ENCODE results near the gene DCDC2.
"Not testable (repeated sequence)": the region's sequence is repeated elsewhere in the genome, so short reads cannot be mapped to it uniquely, and the experiment has no call there.

The DCDC2 gene

GRCh38 chr6:24228681-24229255 is 129.1 kb downstream of the DCDC2 start:
- no peak overlapping the region for H3K4me3 ChIP-seq (ENCODE audit: low read depth, low read length)

- no peak overlapping the region for H3K4me3 ChIP-seq (ENCODE audit: low read depth, low read length)
Measured at GRCh38 chr6:24228123-24228522, 129.7 kb downstream of the DCDC2 start.

DNA sequence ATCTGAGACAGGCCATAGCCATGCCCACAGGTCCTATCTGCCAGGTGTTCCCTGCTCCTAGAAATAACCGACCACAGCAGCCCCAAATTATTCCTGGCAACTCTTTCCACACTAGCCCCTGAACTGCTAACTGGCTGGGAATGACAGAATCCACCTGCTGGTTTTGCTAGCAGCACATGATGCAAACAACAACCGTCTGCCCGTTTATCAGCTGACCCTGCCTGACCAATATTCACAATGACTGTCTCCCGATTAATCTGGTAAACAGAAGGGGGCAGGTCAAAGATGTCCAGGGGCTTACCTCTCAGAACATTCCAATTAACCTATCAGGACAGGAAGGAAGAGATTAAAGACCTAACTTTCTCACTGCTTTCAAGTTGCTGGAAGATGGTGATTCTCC is 130.3 kb downstream of the DCDC2 start:
- no peak overlapping the region for H3K4me3 ChIP-seq (ENCODE audit: low read depth, low read length)

DNA sequence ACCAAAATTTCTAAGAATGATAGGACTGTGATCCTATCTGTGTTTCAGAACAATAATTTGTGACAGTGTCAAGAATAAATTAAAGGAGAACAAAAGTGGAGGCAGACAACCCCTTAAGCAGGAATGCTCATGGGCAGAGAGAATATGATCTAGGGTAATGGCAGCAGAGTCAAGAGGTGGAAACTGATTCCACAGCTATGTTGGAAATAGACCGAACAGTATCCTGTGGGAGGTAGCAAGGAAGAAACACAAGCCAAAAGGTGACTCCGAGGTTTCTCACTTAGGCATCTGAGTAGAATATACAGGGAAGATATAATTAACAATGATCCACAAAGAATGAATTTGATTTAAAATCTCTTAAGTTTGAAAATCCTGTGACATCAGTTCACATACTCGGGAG is 131.3 kb downstream of the DCDC2 start:
- no peak overlapping the region for H3K4me3 ChIP-seq (ENCODE audit: low read depth, low read length)

- no peak overlapping the region for H3K4me3 ChIP-seq (ENCODE audit: low read depth, low read length)
Measured at GRCh38 chr6:24225838-24226237, 132.0 kb downstream of the DCDC2 start.

GRCh38 chr6:24223115-24223919 is 134.5 kb downstream of the DCDC2 start:
- H3K4me3 ChIP-seq (ENCODE audit: low read depth, low read length) = no peak overlapping the region

DNA sequence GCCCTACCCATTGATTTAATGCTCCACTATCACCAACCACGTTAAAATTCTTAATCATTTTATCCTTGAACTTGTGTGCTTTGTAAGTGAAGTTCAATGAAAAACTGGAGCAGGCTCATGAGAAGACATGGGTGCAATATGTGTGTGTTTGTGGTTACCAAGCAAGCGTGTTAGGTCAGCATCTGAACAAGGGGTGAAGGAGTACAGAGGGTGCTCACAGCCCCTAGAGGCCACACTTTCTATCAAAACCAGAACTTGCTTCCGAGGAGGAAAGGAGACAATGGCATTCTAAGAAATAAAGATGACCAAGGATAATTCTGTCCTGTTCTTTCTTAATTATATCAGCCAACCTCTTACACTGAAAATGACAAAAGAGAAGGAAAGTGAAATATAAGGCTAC is 138.2 kb downstream of the DCDC2 start:
- H3K4me3 ChIP-seq (ENCODE audit: low read depth, low read length) = no peak overlapping the region

DNA sequence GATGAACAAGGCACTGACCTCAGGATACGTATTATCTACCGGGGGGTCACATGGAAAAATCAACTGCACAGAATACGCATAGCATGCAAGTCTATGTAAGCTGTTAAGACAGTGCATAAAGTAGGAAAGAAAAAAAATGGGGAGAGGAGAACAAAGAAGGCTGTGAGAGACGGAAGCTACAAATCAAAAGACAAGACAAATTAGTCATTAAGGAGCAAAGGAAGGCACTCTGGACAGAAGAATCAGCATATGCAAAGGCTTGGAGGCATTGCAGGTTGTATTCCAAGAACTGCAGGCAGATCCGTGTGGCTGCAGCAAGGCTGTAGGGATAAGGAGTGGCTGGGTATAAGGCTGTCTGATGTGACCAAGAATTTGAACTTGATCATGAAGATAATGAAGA is 142.9 kb downstream of the DCDC2 start:
- H3K4me3 ChIP-seq (ENCODE audit: low read depth, low read length) = no peak overlapping the region

DNA sequence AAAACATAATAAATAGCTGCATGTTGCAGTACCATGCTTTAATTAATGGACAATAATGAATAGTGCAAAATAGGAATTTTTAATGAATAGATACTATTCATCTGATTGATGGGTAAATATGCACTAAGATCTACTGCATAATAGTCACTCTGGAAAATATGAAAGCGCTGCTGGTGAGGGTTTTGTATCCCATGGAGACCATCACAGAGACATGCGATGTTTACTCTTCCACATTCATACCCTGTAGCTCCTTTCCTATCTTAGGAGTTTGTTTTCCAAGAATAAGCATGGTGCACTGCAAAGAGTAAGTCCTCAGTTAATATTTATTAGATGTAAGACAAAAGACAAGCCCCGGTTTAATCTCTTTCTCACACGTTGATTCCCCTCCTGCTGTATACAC is 150.4 kb downstream of the DCDC2 start:
- no peak overlapping the region for H3K4me3 ChIP-seq (ENCODE audit: low read depth, low read length)

- no peak overlapping the region for H3K4me3 ChIP-seq (ENCODE audit: low read depth, low read length)
Measured at GRCh38 chr6:24205020-24205492, 152.8 kb downstream of the DCDC2 start.

DNA sequence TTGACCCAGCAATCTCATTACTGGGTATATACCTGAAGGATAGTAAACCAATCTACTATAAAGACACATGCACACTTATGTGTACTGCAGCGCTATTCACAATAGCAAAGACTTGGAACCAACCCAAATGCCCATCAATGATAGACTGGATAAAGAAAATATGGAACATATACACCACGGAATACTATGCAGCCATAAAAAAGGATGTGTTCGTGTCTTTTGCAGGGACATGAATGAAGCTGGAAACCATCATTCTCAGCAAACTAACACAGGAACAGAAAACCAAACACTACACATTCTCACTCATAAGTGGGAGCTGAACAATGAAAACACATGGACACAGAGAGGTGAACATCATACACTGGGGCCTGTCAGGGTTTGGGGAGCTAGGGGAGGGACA is 153.7 kb downstream of the DCDC2 start:
- H3K4me3 ChIP-seq (ENCODE audit: low read depth, low read length) = not testable (repeated sequence)

- H3K4me3 ChIP-seq (ENCODE audit: low read depth, low read length) = no peak overlapping the region
Measured at GRCh38 chr6:24197892-24198291, 160.0 kb downstream of the DCDC2 start.

DNA sequence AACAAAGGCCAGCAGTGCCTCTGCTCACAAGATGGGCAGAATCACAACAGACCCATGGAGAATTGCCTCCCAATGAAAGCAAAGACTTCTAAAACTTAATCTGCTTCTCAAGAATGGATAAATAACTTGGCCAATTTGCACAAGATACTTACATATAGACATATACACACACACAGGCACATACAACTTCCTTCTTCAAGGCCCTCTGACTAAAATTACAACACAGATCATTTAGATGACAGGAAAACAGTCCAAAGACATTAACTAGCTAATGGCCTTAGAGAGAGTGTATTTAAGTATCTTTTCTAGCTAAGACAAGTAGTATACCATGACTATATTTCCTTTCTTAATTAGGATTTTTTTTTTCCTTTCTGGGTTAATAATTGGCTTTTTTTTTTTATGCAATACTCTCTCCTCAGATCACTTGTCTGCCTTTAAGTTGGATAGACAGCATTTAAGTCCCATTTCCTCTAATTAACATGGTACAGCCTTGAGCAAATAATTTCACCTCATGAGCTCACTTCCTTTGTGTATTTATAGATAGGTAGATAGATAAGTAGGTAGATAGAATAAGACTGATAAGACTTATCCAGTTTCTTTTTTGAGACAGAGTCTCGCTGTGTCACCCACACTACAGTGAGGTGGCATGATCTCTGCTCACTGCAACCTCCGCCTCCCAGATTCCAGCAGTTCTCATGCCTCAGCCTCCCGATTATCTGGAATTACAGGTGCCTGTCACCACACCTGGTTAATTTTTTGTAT is 161.8 kb downstream of the DCDC2 start:
- no peak overlapping the region for H3K4me3 ChIP-seq (ENCODE audit: low read depth, low read length)

GRCh38 chr6:24194978-24195700 is 162.7 kb downstream of the DCDC2 start:
- no peak overlapping the region for H3K4me3 ChIP-seq (ENCODE audit: low read depth, low read length)

GRCh38 chr6:24193364-24193763 is 164.5 kb downstream of the DCDC2 start:
- no peak overlapping the region for H3K4me3 ChIP-seq (ENCODE audit: low read depth, low read length)

- no peak overlapping the region for H3K4me3 ChIP-seq (ENCODE audit: low read depth, low read length)
Measured at GRCh38 chr6:24191346-24191745, 166.5 kb downstream of the DCDC2 start.

GRCh38 chr6:24188578-24189080 is 169.2 kb downstream of the DCDC2 start:
- no peak overlapping the region for H3K4me3 ChIP-seq (ENCODE audit: low read depth, low read length)

- H3K4me3 ChIP-seq (ENCODE audit: low read depth, low read length) = no peak overlapping the region
Measured at GRCh38 chr6:24187965-24188577, 169.8 kb downstream of the DCDC2 start.

- H3K4me3 ChIP-seq (ENCODE audit: low read depth, low read length) = no peak overlapping the region
Measured at GRCh38 chr6:24186349-24186748, 171.5 kb downstream of the DCDC2 start.

GRCh38 chr6:24183584-24183983 is 174.3 kb downstream of the DCDC2 start:
- no peak overlapping the region for H3K4me3 ChIP-seq (ENCODE audit: low read depth, low read length)

- no peak overlapping the region for H3K4me3 ChIP-seq (ENCODE audit: low read depth, low read length)
Measured at GRCh38 chr6:24157886-24158285, 200.0 kb downstream of the DCDC2 start.

All from iPS-11a (cell line).